Coronary artery (tissue), 2 donors: ENCODE measurements around the gene BBS1.

Source experiments
- DNase-seq: peaks from one replicate; pipeline ENCODE4 v3.0.0-alpha.2; 2017; ENCODE audit warnings: low spot score
- H3K27ac ChIP-seq, 2 donors: fragments of 200-600 bp; sonication (generic); one replicate each; pipeline ENCODE4 v1.5.1; 2016 to 2019
- H3K4me3 ChIP-seq: fragments of 200-600 bp; sonication (generic); 2 replicates; pipeline ENCODE4 v1.5.1; 2016; ENCODE audit warnings: mild to moderate bottlenecking, moderate library complexity
- CTCF ChIP-seq: fragments of 200-600 bp; sonication (generic); IDR thresholded peaks from one replicate; pipeline ENCODE4 v1.5.1; 2019; ENCODE audit warnings: antibody characterized with exemption

The BBS1 gene

GRCh38 chr11:66567787-66568123 lies 57.3 kb downstream of the BBS1 start:
- Histone ChIP-seq H3K4me3 (peak overlapping the region; percentile 91), H3K27ac (peak overlapping the region; percentile 54 to 73)
- no peak for TF ChIP-seq CTCF
- peak; percentile 60 for DNase-seq

GRCh38 chr11:66568124-66568916 lies 57.9 kb downstream of the BBS1 start, which contains the start of gene CTSF:
TSS of gene CTSF (minus strand) at chr11:66568606. CDS start at chr11:66568486, 120 bp downstream.
- DNase-seq = peak; percentile 84
- peak within 1 kb of the TSS; percentile 91 for H3K4me3 ChIP-seq
- TF ChIP-seq CTCF = no peak
- H3K27ac ChIP-seq = peak within 1 kb of the TSS; percentile 54 to 73

- Histone ChIP-seq H3K27ac (no peak overlapping the region), H3K4me3 (no peak overlapping the region)
- peak; percentile 67 for DNase-seq
- TF ChIP-seq CTCF = no peak
These were observed 58.6 kb downstream of the BBS1 start for GRCh38 chr11:66569076-66569475.

GRCh38 chr11:66570079-66570849 lies 59.8 kb downstream of the BBS1 start:
- H3K27ac ChIP-seq = no peak overlapping the region
- TF ChIP-seq CTCF = no peak
- no peak for DNase-seq
- no peak overlapping the region for H3K4me3 ChIP-seq

GRCh38 chr11:66570850-66571180 lies 60.4 kb downstream of the BBS1 start:
- no peak for DNase-seq
- TF ChIP-seq CTCF = no peak
- Histone ChIP-seq H3K27ac (no peak overlapping the region), H3K4me3 (no peak overlapping the region)

- DNase-seq = no peak
- H3K27ac ChIP-seq = no peak overlapping the region
- H3K4me3 ChIP-seq = no peak overlapping the region
- TF ChIP-seq CTCF = peak; percentile 78
These were observed 68.7 kb downstream of the BBS1 start for GRCh38 chr11:66579017-66579606.
